Endodermal cell (in vitro differentiated cells): ENCODE data around the gene FOXP4. TPM values are rescaled to one million over a fixed set of nuclear protein-coding genes. Genes with fewer than 3 reads are reported as not detected.

ENCODE experiments used
- DNase-seq: peaks from one replicate; pipeline ENCODE4 v3.0.0-alpha.2; 2017
- H3K27ac ChIP-seq: 2 replicates; pipeline ENCODE4 v1.5.1; 2013; ENCODE audit warnings: mild to moderate bottlenecking, low read depth, low read length, moderate library complexity
- H3K27me3 ChIP-seq: 2 replicates; pipeline ENCODE4 v1.6.1; 2013; ENCODE audit warnings: mild to moderate bottlenecking, low read length, moderate library complexity; ENCODE audit not compliant: insufficient read depth, control insufficient read depth, poor library complexity, severe bottlenecking
- H3K36me3 ChIP-seq: 2 replicates; pipeline ENCODE4 v1.7.0; 2013; ENCODE audit warnings: mild to moderate bottlenecking, low read length, moderate library complexity; ENCODE audit not compliant: control insufficient read depth, insufficient read depth
- H3K4me1 ChIP-seq: one replicate; pipeline ENCODE4 v1.7.0; 2013; ENCODE audit warnings: low read length; ENCODE audit not compliant: control insufficient read depth, insufficient read depth
- H3K4me3 ChIP-seq: 2 replicates; pipeline ENCODE4 v1.5.1; 2013; ENCODE audit warnings: mild to moderate bottlenecking, low read length, moderate library complexity
- H3K9ac ChIP-seq: 2 replicates; pipeline ENCODE4 v1.6.1; 2013; ENCODE audit warnings: mild to moderate bottlenecking, low read length, moderate library complexity; ENCODE audit not compliant: poor library complexity, severe bottlenecking; ENCODE audit errors: extremely low read depth
- H3K9me3 ChIP-seq: 2 replicates; pipeline ENCODE4 v1.6.1; 2013; ENCODE audit warnings: mild to moderate bottlenecking, low read length, moderate library complexity; ENCODE audit not compliant: control insufficient read depth
- H3K27ac Mint-ChIP-seq: 2 replicates; pipeline ENCODE4 v1.8.0; 2020; ENCODE audit warnings: mixed read lengths
- H3K27me3 Mint-ChIP-seq: 2 replicates; pipeline ENCODE4 v1.8.0; 2021; ENCODE audit warnings: mild to moderate bottlenecking, mixed read lengths; ENCODE audit not compliant: insufficient read depth
- H3K36me3 Mint-ChIP-seq: 2 replicates; pipeline ENCODE4 v1.8.0; 2020; ENCODE audit warnings: low read depth, mixed read lengths
- H3K4me1 Mint-ChIP-seq: 2 replicates; pipeline ENCODE4 v1.8.0; 2020; ENCODE audit warnings: mixed read lengths
- H3K4me3 Mint-ChIP-seq: 2 replicates; pipeline ENCODE4 v1.8.0; 2020; ENCODE audit warnings: mild to moderate bottlenecking, moderate library complexity, mixed read lengths
- H3K9me3 Mint-ChIP-seq: 2 replicates; pipeline ENCODE4 v1.8.0; 2020; ENCODE audit warnings: mild to moderate bottlenecking, mixed read lengths
- CTCF ChIP-seq: fragments of 200-600 bp; sonication (generic); conservative IDR thresholded peaks from 2 replicates; pipeline ENCODE4 v1.5.0; 2021; ENCODE audit warnings: antibody characterized with exemption, mild to moderate bottlenecking
- WGBS, 2 experiments: methylation state at CpG; one replicate each; pipeline versions ENCODE4 v1.1.5 to v1.1.7; 2013; ENCODE audit warnings: missing lambda C conversion rate in 2 of 2, mixed read lengths in 1 of 2; ENCODE audit not compliant: insufficient coverage in 1 of 2, insufficient read length in 1 of 2; 5-methylcytosine and 5-hydroxymethylcytosine counted together
- microRNA-seq: library from miRNA; unstranded; fragments of <30 nt; microRNA quantifications from one replicate; pipeline ENCODE4 v1.2.0, GENCODE V29; 2020; ENCODE audit warnings: borderline microRNAs expressed
- total RNA-seq, 2 donors: library from RNA; stranded (reverse); fragmentation: NEBNext Ultra II Directional in 1 of 2; extraction: Animal tissue kit (Norgen Biotek cat#: 25700) in 1 of 2; gene quantifications; 2 replicates in 1 of 2; 3 replicates in 1 of 2; pipeline ENCODE4 v1.2.1, GENCODE V29; 2021

Gene FOXP4
- total RNA-seq, 2 donors from 2014 or later = 44.4 to 47.7 TPM

- Histone ChIP-seq H3K4me3 (no peak overlapping the region), H3K36me3 (peaks cover 4% of the 10 kb centered on the region), H3K27ac (no peak overlapping the region), H3K4me1 (peaks cover 3% of the 10 kb centered on the region), H3K9ac (no peak overlapping the region), H3K27me3 (no peaks in the 10 kb centered on the region), H3K9me3 (no peaks in the 10 kb centered on the region)
- DNase-seq = peak; percentile 53
- Mint-ChIP-seq H3K36me3 (peaks cover 51% of the 10 kb centered on the region), H3K4me3 (no peak overlapping the region), H3K4me1 (peaks cover 13% of the 10 kb centered on the region), H3K27me3 (no peaks in the 10 kb centered on the region), H3K27ac (no peak overlapping the region), H3K9me3 (no peaks in the 10 kb centered on the region)
- WGBS, 2 experiments = 81 to 84% methylated on average over 6 to 11 of the region's 11 CpGs
- peak; percentile 17 for TF ChIP-seq CTCF
Measured at GRCh38 chr6:41651246-41651961, 105.2 kb downstream of the FOXP4 start.

Small RNA genes lying within 50 kb of the gene (microRNA-seq; reads per million reads assigned to microRNA genes)
- not detected for gene MIR4641

Other genes starting within 250 kb of the FOXP4 start
- not detected for gene NCR2, start 210.8 kb upstream of the FOXP4 start, total RNA-seq
- 10 to 100 TPM; 52.7 to 80.0 TPM for gene MDFI, start 92.1 kb downstream of the FOXP4 start, total RNA-seq
- under 1 TPM in 1 of 2 donors, not detected in 1; 0.24 TPM for gene TFEB, start 189.2 kb downstream of the FOXP4 start, total RNA-seq
- not detected for gene PGC, start 201.0 kb downstream of the FOXP4 start, total RNA-seq
- 10 to 100 TPM in 1 of 2 donors, 1 to 10 TPM in 1; 7.5 to 12.0 TPM for gene FRS3, start 233.5 kb downstream of the FOXP4 start, total RNA-seq
- 1 to 10 TPM; 2.6 to 3.6 TPM for gene PRICKLE4, start 234.4 kb downstream of the FOXP4 start, total RNA-seq
- gene TOMM6, start 241.3 kb downstream of the FOXP4 start, total RNA-seq = 100 to 1,000 TPM; 207 to 212 TPM